Adrenal gland (tissue), 12 donors: ENCODE results near the gene S100A10. TPM values are rescaled to one million over a fixed set of nuclear protein-coding genes. Genes with fewer than 3 reads are reported as not detected.

Experiments used
- DNase-seq, 7 donors: peaks; one replicate each; pipeline ENCODE4 v3.0.0-alpha.2; 2019 to 2020
- H3K27ac ChIP-seq, 5 donors: fragments of 200-600 bp; sonication (generic) in 4 of 5; 1 replicate in 3 of 5; 2 replicates in 2 of 5; pipeline versions ENCODE4 v1.5.1 to v1.8.0; 2016 to 2020; ENCODE audit warnings: mild to moderate bottlenecking in 1 of 5
- H3K27me3 ChIP-seq: fragments of 200-600 bp; 2 replicates; pipeline ENCODE4 v1.8.0; 2021
- H3K36me3 ChIP-seq, 2 donors: fragments of 200-600 bp; replicated peaks in 1 of 2; 1 replicate in 1 of 2; 2 replicates in 1 of 2; pipeline versions ENCODE4 v1.5.1 to v1.8.0; 2018 to 2022
- H3K4me1 ChIP-seq, 2 donors: fragments of 200-600 bp; replicated peaks in 1 of 2; 1 replicate in 1 of 2; 2 replicates in 1 of 2; pipeline versions ENCODE4 v1.5.1 to v1.8.0; 2018 to 2021
- H3K4me3 ChIP-seq, 4 donors: fragments of 200-600 bp; sonication (generic) in 3 of 4; one replicate each; pipeline ENCODE4 v1.5.1; 2016 to 2018
- H3K9me3 ChIP-seq, 3 donors: fragments of 200-600 bp; sonication (generic) in 1 of 3; replicated peaks in 1 of 3; 1 replicate in 2 of 3; 2 replicates in 1 of 3; pipeline versions ENCODE4 v1.5.1 to v1.8.0; 2016 to 2021
- CTCF ChIP-seq, 6 experiments: fragments of 450-650 bp in 4 of 6; fragments of 200-600 bp in 2 of 6; sonication (generic) in 1 of 6; IDR thresholded peaks; 1 replicate in 5 of 6; 2 replicates in 1 of 6; pipeline versions ENCODE4 v1.5.1 to v1.8.0; 2016 to 2021; ENCODE audit warnings: antibody characterized with exemption in 6 of 6, mild to moderate bottlenecking in 2 of 6, moderate library complexity in 1 of 6
- POLR2A ChIP-seq, 2 donors: fragments of 450-650 bp; IDR thresholded peaks; one replicate each; pipeline ENCODE4 v1.6.1; 2017; ENCODE audit warnings: antibody characterized with exemption in 2 of 2, mild to moderate bottlenecking in 2 of 2, moderate library complexity in 1 of 2
- WGBS, 4 donors: extraction: QIAGEN DNeasy Blood & Tissue Kit in 2 of 4; methylation state at CpG; one replicate each; pipeline versions ENCODE4 v1.1.5 to v1.1.7; 2013 to 2017; 5-methylcytosine and 5-hydroxymethylcytosine counted together
- intact Hi-C, 2 donors: fragments of 100-400 bp; cut with DNase I; formaldehyde crosslinking; loops; one replicate each; pipeline versions ENCODE4 v1.14.1 to v1.15.0; 2022 to 2023
- polyA plus RNA-seq, 3 donors: library from polyadenylated mRNA; stranded (reverse); fragments of 200-250 nt in 2 of 3; fragments of 350-450 nt in 1 of 3; fragmentation: Illumina TruSeq in 1 of 3; extraction: RNeasy Lipid Tissue Mini Kit (QIAGEN cat#74804) in 1 of 3; gene quantifications; one replicate each; pipeline ENCODE4 v1.2.3, GENCODE V29; 2013 to 2014
- total RNA-seq, 9 donors: library from RNA; depleted of rRNA in 4 of 9; stranded (reverse); fragments of >200 nt in 4 of 9; fragments of 120-200 nt in 1 of 9; fragmentation: NEBNext Ultra II Directional in 1 of 9; extraction: Animal tissue kit (Norgen Biotek cat#: 25700) in 1 of 9; gene quantifications; one replicate each; pipeline versions ENCODE4 v1.1.0 to v1.2.4, GENCODE V29; 2013 to 2023
- donor health status: healthy with polysubstance abuse.
- donor health status: Bipolar disorder and iron deficiency.
- donor health status: DM: yes; HTN: yes; CAD: no.
- donor health status: DM: no; HTN: no; CAD: no.
- donor health status: DM: no; HTN: no; CAD: no.
- donor health status: DM: yes; HTN: yes; CAD: no.

S100A10 gene
- total and polyA plus RNA-seq, 12 donors: 24.9 to 860 (median 366) TPM

GRCh38 chr1:152026895-152027294, 33.2 kb upstream of the S100A10 start:
- H3K36me3 ChIP-seq: peaks cover 0 to 6% of the 10 kb centered on the region in 2 donors
- intact Hi-C loops: no loop called here
- no peaks in the 10 kb centered on the region for H3K27me3 ChIP-seq
- H3K27ac ChIP-seq: no peak overlapping the region
- H3K4me1 ChIP-seq: no peaks in the 10 kb centered on the region
- no peaks in the 10 kb centered on the region for H3K9me3 ChIP-seq
- TF ChIP-seq CTCF (IDR thresholded peaks at IDR 0.05): no peak
- no peak for TF ChIP-seq POLR2A (IDR thresholded peaks at IDR 0.05)
- no peak overlapping the region for H3K4me3 ChIP-seq
- WGBS, 4 donors: 45 to 54% (median 47%) methylated on average over 3 of the region's 3 CpGs
- no peak for DNase-seq

- Histone ChIP-seq H3K4me3 (no peak overlapping the region), H3K36me3 (no peaks in the 10 kb centered on the region), H3K9me3 (no peaks in the 10 kb centered on the region), H3K4me1 (no peaks in the 10 kb centered on the region), H3K27me3 (no peaks in the 10 kb centered on the region), H3K27ac (no peak overlapping the region)
- DNase-seq: no peak
- intact Hi-C loops: no loop called here
- WGBS, 4 donors: 76 to 85% (median 81%) methylated on average over 4 of the region's 4 CpGs
- no peak for TF ChIP-seq POLR2A (IDR thresholded peaks at IDR 0.05)
These were observed 30.6 kb upstream of the S100A10 start for GRCh38 chr1:152024223-152024622.

GRCh38 chr1:152023221-152023620, 29.6 kb upstream of the S100A10 start:
- H3K4me1 ChIP-seq: no peaks in the 10 kb centered on the region
- WGBS, 4 donors: 81 to 95% (median 87%) methylated on average over 4 of the region's 4 CpGs
- H3K36me3 ChIP-seq: no peaks in the 10 kb centered on the region
- no peak for DNase-seq
- no peak overlapping the region for H3K27ac ChIP-seq
- intact Hi-C loops: no loop called here
- H3K27me3 ChIP-seq: no peaks in the 10 kb centered on the region
- H3K9me3 ChIP-seq: no peaks in the 10 kb centered on the region
- TF ChIP-seq POLR2A (IDR thresholded peaks at IDR 0.05): no peak
- no peak for TF ChIP-seq CTCF (IDR thresholded peaks at IDR 0.05)
- no peak overlapping the region for H3K4me3 ChIP-seq

- H3K9me3 ChIP-seq: no peaks in the 10 kb centered on the region
- H3K4me1 ChIP-seq: no peaks in the 10 kb centered on the region
- WGBS, 4 donors: 62 to 87% (median 73%) methylated on average over 3 of the region's 3 CpGs
- no peak for DNase-seq
- no peak for TF ChIP-seq CTCF (IDR thresholded peaks at IDR 0.05)
- TF ChIP-seq POLR2A (IDR thresholded peaks at IDR 0.05): no peak
- H3K27me3 ChIP-seq: no peaks in the 10 kb centered on the region
- H3K4me3 ChIP-seq: no peak overlapping the region
- no peak overlapping the region for H3K27ac ChIP-seq
- no peaks in the 10 kb centered on the region for H3K36me3 ChIP-seq
- intact Hi-C loops: no loop called here
These were observed 28.8 kb upstream of the S100A10 start for GRCh38 chr1:152022474-152022873.

GRCh38 chr1:152021569-152021968, 27.9 kb upstream of the S100A10 start:
- no peaks in the 10 kb centered on the region for H3K36me3 ChIP-seq
- H3K27ac ChIP-seq: no peak overlapping the region
- TF ChIP-seq CTCF (IDR thresholded peaks at IDR 0.05): no peak
- no peak for TF ChIP-seq POLR2A (IDR thresholded peaks at IDR 0.05)
- intact Hi-C loops: no loop called here
- DNase-seq: no peak
- 65 to 80% (median 72%) methylated on average over 7 of the region's 7 CpGs for WGBS, 4 donors
- H3K9me3 ChIP-seq: no peaks in the 10 kb centered on the region
- H3K4me3 ChIP-seq: no peak overlapping the region
- no peaks in the 10 kb centered on the region for H3K27me3 ChIP-seq
- no peaks in the 10 kb centered on the region for H3K4me1 ChIP-seq
